ENCODE data around the gene MPP3.

MPP3 gene

GRCh38 chr17:43767713-43768059 lies 65.3 kb downstream of the MPP3 start:
- Histone ChIP-seq H3K27me3 (replicated peaks; ENCODE audit: control insufficient read depth, insufficient read depth, low read length) (no peaks in the 10 kb centered on the region), H3K9ac (ENCODE audit: low read length) (no peak overlapping the region), H3K4me1 (ENCODE audit: control insufficient read depth, insufficient read depth, low read length) (peaks cover 12% of the 10 kb centered on the region), H3K9me3 (ENCODE audit: control insufficient read depth, low read length) (no peaks in the 10 kb centered on the region), H3K36me3 (ENCODE audit: control insufficient read depth, insufficient read depth, low read length, severe bottlenecking) (peaks cover 47% of the 10 kb centered on the region), H3K4me3 (ENCODE audit: low read length) (no peak overlapping the region)
- no peak for DNase-seq (ENCODE audit: low read depth)

GRCh38 chr17:43767053-43767712 lies 65.8 kb downstream of the MPP3 start:
- Histone ChIP-seq H3K36me3 (ENCODE audit: control insufficient read depth, insufficient read depth, low read length, severe bottlenecking) (peaks cover 42% of the 10 kb centered on the region), H3K9me3 (ENCODE audit: control insufficient read depth, low read length) (no peaks in the 10 kb centered on the region), H3K4me3 (ENCODE audit: low read length) (no peak overlapping the region), H3K27me3 (replicated peaks; ENCODE audit: control insufficient read depth, insufficient read depth, low read length) (no peaks in the 10 kb centered on the region), H3K4me1 (ENCODE audit: control insufficient read depth, insufficient read depth, low read length) (peaks cover 12% of the 10 kb centered on the region), H3K9ac (ENCODE audit: low read length) (no peak overlapping the region)
- DNase-seq (ENCODE audit: low read depth) = no peak

DNA sequence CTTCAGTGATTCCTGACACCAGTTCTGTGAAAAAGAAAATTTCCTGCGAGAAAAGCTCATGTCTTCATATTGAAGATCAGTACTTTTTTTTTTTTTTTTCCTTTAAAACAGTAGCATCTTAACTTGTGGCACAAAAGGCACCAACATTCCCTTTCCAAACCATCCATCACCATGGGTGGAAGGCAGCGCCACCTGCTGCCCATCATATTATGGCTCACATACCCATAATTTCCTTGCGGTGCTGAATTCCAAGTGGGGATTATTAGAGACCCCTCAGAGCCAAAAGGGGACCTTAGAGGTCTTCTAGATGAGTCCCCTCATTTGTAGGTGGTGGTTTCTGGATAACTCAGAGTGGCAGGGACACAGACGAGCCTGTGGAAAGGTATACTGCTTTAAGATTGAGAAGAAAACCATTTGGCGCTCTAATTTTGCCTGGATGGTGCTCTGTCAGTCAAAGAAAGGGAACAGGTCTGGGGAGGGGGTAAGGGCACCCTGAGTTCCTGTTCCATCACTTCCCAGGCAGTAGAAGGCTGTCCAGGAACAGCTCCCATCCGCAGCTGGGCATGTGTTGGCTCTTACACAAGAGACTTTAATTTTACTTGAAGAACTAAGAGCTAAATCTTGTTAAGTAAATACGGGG lies 66.4 kb downstream of the MPP3 start:
- H3K9ac ChIP-seq (ENCODE audit: low read length) = no peak overlapping the region
- H3K4me1 ChIP-seq (ENCODE audit: control insufficient read depth, insufficient read depth, low read length) = peaks cover 12% of the 10 kb centered on the region
- H3K27me3 ChIP-seq (replicated peaks; ENCODE audit: control insufficient read depth, insufficient read depth, low read length) = no peaks in the 10 kb centered on the region
- peak; percentile 70 for DNase-seq (ENCODE audit: low read depth)
- no peaks in the 10 kb centered on the region for H3K9me3 ChIP-seq (ENCODE audit: control insufficient read depth, low read length)
- H3K36me3 ChIP-seq (ENCODE audit: control insufficient read depth, insufficient read depth, low read length, severe bottlenecking) = peaks cover 39% of the 10 kb centered on the region
- H3K4me3 ChIP-seq (ENCODE audit: low read length) = no peak overlapping the region

DNA sequence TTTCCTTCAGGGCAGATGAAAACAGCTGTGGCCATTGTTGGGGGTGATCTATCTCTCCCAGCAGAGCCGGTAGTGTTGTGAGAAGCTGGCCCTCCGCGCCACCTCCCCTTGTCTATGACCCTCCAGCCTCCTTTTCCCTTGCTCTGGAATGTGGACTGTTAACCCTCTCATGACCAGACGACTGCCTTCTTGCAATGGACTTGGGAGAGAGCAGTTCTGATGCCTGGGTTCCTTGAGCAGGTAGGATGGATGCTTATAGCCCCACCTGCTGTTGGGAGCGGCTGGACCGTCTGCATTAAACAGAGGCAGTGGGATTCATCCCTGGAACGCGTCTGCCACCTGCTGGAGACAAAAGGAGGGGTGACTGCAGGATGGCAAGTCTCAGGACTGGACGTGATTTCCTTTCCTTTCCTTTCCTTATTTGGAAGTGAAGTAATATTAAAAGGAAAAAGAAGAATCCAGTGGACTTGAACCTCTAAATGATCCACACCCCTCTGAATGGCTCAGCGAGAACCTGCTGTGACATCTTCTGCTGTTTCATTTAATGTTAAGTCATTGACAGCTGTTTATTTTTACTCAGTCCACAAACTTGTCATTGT lies 72.6 kb downstream of the MPP3 start:
- H3K9me3 ChIP-seq (ENCODE audit: control insufficient read depth, low read length) = no peaks in the 10 kb centered on the region
- H3K4me1 ChIP-seq (ENCODE audit: control insufficient read depth, insufficient read depth, low read length) = peaks cover 15% of the 10 kb centered on the region
- DNase-seq (ENCODE audit: low read depth) = peak; percentile 96
- H3K27me3 ChIP-seq (replicated peaks; ENCODE audit: control insufficient read depth, insufficient read depth, low read length) = peaks cover 40% of the 10 kb centered on the region
- no peak overlapping the region for H3K9ac ChIP-seq (ENCODE audit: low read length)
- H3K4me3 ChIP-seq (ENCODE audit: low read length) = no peak overlapping the region
- no peaks in the 10 kb centered on the region for H3K36me3 ChIP-seq (ENCODE audit: control insufficient read depth, insufficient read depth, low read length, severe bottlenecking)

- H3K9ac ChIP-seq (ENCODE audit: low read length) = no peak overlapping the region
- H3K4me3 ChIP-seq (ENCODE audit: low read length) = no peak overlapping the region
- peaks cover 13% of the 10 kb centered on the region for H3K4me1 ChIP-seq (ENCODE audit: control insufficient read depth, insufficient read depth, low read length)
- DNase-seq (ENCODE audit: low read depth) = no peak
- H3K36me3 ChIP-seq (ENCODE audit: control insufficient read depth, insufficient read depth, low read length, severe bottlenecking) = no peaks in the 10 kb centered on the region
- no peaks in the 10 kb centered on the region for H3K9me3 ChIP-seq (ENCODE audit: control insufficient read depth, low read length)
- H3K27me3 ChIP-seq (replicated peaks; ENCODE audit: control insufficient read depth, insufficient read depth, low read length) = peaks cover 40% of the 10 kb centered on the region
These were observed 73.1 kb downstream of the MPP3 start for GRCh38 chr17:43759836-43760235.

DNA sequence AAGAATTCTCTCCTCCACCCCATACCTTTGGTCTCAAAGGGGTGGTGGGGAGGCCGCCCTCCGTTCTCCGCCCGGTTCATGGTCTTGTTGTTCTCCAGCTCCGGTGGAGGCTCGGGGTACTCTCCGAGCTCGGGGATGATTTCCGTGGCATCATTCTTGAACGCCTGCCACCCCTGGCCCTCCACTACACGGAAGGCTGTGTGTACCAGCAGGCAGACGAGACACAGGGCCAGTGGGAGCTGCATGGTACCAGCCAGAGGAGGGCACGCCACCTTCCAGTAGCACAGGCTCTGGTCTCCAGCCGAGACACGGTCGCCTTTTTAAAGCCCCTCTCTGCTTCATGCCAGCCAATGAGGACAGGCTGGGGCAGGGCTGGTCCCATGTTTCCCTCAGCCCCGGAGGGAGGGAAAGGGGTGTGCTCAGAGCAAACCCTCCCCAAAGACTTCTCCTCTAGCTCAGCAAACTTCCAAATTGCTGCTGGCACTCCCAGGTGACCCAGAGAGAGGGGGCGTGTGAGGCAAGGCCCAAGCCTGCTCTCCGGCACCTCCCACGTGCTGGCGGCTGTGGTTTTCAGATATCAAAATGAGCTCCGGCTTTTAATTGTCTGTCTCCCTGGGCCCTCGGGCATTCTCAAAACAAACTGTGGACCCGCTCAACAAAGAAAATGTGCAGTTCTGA lies 74.3 kb downstream of the MPP3 start, which contains the start of gene SOST:
TSS of gene SOST (minus strand) at position 295 of the 678 bp plus-strand sequence. CDS start at position 245, 50 bp downstream.
- H3K4me3 ChIP-seq (ENCODE audit: low read length) = no peak within 1 kb of the TSS
- no peak for DNase-seq (ENCODE audit: low read depth)
- H3K4me1 ChIP-seq (ENCODE audit: control insufficient read depth, insufficient read depth, low read length) = peaks cover 4% of the 10 kb centered on the region
- no peaks in the 10 kb centered on the region for H3K36me3 ChIP-seq (ENCODE audit: control insufficient read depth, insufficient read depth, low read length, severe bottlenecking)
- no peak within 1 kb of the TSS for H3K9ac ChIP-seq (ENCODE audit: low read length)
- H3K27me3 ChIP-seq (replicated peaks; ENCODE audit: control insufficient read depth, insufficient read depth, low read length) = peaks cover 45% of the 10 kb centered on the region
- H3K9me3 ChIP-seq (ENCODE audit: control insufficient read depth, low read length) = no peaks in the 10 kb centered on the region

DNA sequence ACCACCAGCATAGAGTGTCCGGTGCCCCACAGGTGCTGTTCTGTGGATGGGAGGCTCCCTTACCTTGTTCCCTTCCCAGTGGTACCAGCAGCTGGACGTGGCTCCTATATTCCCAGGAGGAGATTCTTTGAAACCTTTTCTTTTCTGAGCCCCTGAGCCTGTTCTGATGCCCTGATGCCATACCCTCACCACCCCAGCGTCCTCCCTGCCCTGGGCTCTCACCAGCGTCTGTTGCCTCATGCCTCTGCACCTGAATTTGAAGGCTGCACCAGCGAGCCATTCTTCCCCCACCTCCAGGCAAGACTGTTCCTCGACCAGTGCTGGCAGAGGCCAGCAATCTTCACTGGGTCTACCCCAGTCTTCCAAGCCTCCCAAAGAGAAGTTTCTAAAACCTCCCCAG lies 74.9 kb downstream of the MPP3 start:
- H3K9me3 ChIP-seq (ENCODE audit: control insufficient read depth, low read length) = no peaks in the 10 kb centered on the region

DNA sequence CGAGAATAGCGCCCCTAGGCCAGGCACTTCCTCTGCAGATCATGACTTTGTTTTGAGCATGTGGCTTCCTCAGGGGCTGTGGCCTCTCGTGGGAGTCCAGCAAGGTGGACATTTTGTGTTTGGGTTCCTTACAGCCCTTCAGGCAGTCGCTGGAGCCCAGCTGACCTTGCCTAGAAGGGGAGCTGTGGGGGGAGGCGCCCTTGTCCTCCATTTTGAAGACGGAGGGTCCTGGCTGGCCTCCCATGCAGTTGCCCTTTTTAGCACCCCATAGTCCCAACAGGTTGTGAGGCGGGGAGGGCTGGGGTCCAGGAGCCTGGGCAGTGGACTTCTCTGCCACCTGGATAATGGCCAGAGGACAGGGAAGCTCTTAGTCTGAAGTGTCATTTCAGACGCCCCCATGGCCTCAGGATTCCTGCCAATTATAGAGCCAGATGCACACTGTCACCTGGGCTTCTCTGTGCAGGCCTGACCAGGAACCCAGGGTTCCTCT lies 75.7 kb downstream of the MPP3 start:
- peaks cover 4% of the 10 kb centered on the region for H3K4me1 ChIP-seq (ENCODE audit: control insufficient read depth, insufficient read depth, low read length)
- H3K9me3 ChIP-seq (ENCODE audit: control insufficient read depth, low read length) = no peaks in the 10 kb centered on the region
- no peak overlapping the region for H3K9ac ChIP-seq (ENCODE audit: low read length)
- H3K36me3 ChIP-seq (ENCODE audit: control insufficient read depth, insufficient read depth, low read length, severe bottlenecking) = no peaks in the 10 kb centered on the region
- no peak for DNase-seq (ENCODE audit: low read depth)
- peaks cover 54% of the 10 kb centered on the region for H3K27me3 ChIP-seq (replicated peaks; ENCODE audit: control insufficient read depth, insufficient read depth, low read length)
- no peak overlapping the region for H3K4me3 ChIP-seq (ENCODE audit: low read length)

More for the DNA sequence above, 74.9 kb downstream of the MPP3 start:
- H3K4me3 ChIP-seq (ENCODE audit: low read length) = no peak overlapping the region
- H3K4me1 ChIP-seq (ENCODE audit: control insufficient read depth, insufficient read depth, low read length) = peaks cover 4% of the 10 kb centered on the region
- H3K27me3 ChIP-seq (replicated peaks; ENCODE audit: control insufficient read depth, insufficient read depth, low read length) = peaks cover 48% of the 10 kb centered on the region
- H3K36me3 ChIP-seq (ENCODE audit: control insufficient read depth, insufficient read depth, low read length, severe bottlenecking) = no peaks in the 10 kb centered on the region
- no peak for DNase-seq (ENCODE audit: low read depth)
- H3K9ac ChIP-seq (ENCODE audit: low read length) = no peak overlapping the region

GRCh38 chr17:43756201-43756600 lies 76.7 kb downstream of the MPP3 start:
- no peak overlapping the region for H3K4me3 ChIP-seq (ENCODE audit: low read length)

DNA sequence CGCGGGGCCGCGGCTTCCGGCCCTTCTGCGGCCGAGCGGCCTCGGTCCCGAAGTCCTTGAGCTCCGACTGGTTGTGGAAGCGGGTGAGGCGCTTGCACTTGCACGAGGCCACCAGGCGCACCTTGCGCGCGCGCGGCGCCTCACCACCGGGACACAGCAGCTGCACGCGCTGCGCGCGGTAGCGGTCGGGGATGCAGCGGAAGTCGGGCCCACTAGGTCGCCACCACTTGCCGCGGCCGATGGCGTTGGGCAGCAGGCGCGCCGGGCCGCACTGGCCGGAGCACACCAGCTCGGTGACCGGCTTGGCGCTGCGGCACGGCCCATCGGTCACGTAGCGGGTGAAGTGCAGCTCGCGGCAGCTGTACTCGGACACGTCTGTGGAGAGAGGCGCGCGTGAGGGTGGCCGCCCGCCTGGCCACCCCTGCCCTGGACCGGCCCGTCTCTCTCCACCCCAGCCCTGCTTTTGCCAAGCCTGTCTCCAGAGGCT lies 77.5 kb downstream of the MPP3 start:
- no peak for DNase-seq (ENCODE audit: low read depth)
- no peak overlapping the region for H3K9ac ChIP-seq (ENCODE audit: low read length)
- peaks cover 70% of the 10 kb centered on the region for H3K27me3 ChIP-seq (replicated peaks; ENCODE audit: control insufficient read depth, insufficient read depth, low read length)
- H3K36me3 ChIP-seq (ENCODE audit: control insufficient read depth, insufficient read depth, low read length, severe bottlenecking) = no peaks in the 10 kb centered on the region
- peak overlapping the region; percentile 16 for H3K4me3 ChIP-seq (ENCODE audit: low read length)
- H3K9me3 ChIP-seq (ENCODE audit: control insufficient read depth, low read length) = no peaks in the 10 kb centered on the region
- peaks cover 4% of the 10 kb centered on the region for H3K4me1 ChIP-seq (ENCODE audit: control insufficient read depth, insufficient read depth, low read length)

More at GRCh38 chr17:43756201-43756600, 76.7 kb downstream of the MPP3 start:
- Histone ChIP-seq H3K4me1 (ENCODE audit: control insufficient read depth, insufficient read depth, low read length) (peaks cover 4% of the 10 kb centered on the region), H3K9me3 (ENCODE audit: control insufficient read depth, low read length) (no peaks in the 10 kb centered on the region), H3K36me3 (ENCODE audit: control insufficient read depth, insufficient read depth, low read length, severe bottlenecking) (no peaks in the 10 kb centered on the region), H3K9ac (ENCODE audit: low read length) (no peak overlapping the region), H3K27me3 (replicated peaks; ENCODE audit: control insufficient read depth, insufficient read depth, low read length) (peaks cover 63% of the 10 kb centered on the region)
- no peak for DNase-seq (ENCODE audit: low read depth)

- DNase-seq (ENCODE audit: low read depth) = no peak
- Histone ChIP-seq H3K4me1 (ENCODE audit: control insufficient read depth, insufficient read depth, low read length) (peaks cover 4% of the 10 kb centered on the region), H3K36me3 (ENCODE audit: control insufficient read depth, insufficient read depth, low read length, severe bottlenecking) (no peaks in the 10 kb centered on the region), H3K9me3 (ENCODE audit: control insufficient read depth, low read length) (no peaks in the 10 kb centered on the region), H3K4me3 (ENCODE audit: low read length) (no peak overlapping the region), H3K9ac (ENCODE audit: low read length) (no peak overlapping the region), H3K27me3 (replicated peaks; ENCODE audit: control insufficient read depth, insufficient read depth, low read length) (peaks cover 70% of the 10 kb centered on the region)
These were observed 78.0 kb downstream of the MPP3 start for GRCh38 chr17:43754947-43755346.

Measured in adipocyte (in vitro differentiated cells).